Ishikawa (cell line): Measurements from ENCODE around the gene POU4F2.

Source experiments
- CEBPB ChIP-seq: IDR thresholded peaks from 2 replicates; pipeline ENCODE4 v1.6.1; 2012
- EGR1 ChIP-seq: IDR thresholded peaks from 2 replicates; pipeline ENCODE4 v1.6.1; 2012
- EP300 ChIP-seq: IDR thresholded peaks from 2 replicates; pipeline ENCODE4 v1.6.1; 2012; ENCODE audit warnings: borderline replicate concordance
- FOXM1 ChIP-seq: IDR thresholded peaks from 2 replicates; pipeline ENCODE4 v1.6.1; 2012; ENCODE audit warnings: low read depth, borderline replicate concordance
- RAD21 ChIP-seq: IDR thresholded peaks from 2 replicates; pipeline ENCODE4 v1.6.1; 2012; ENCODE audit warnings: low read depth
- TAF1 ChIP-seq: IDR thresholded peaks from 2 replicates; pipeline ENCODE4 v1.6.1; 2012; ENCODE audit warnings: low read depth, mild to moderate bottlenecking
- YY1 ChIP-seq: IDR thresholded peaks from 2 replicates; pipeline ENCODE4 v1.6.1; 2012; ENCODE audit warnings: low read depth
- ZBTB7A ChIP-seq: IDR thresholded peaks from 2 replicates; pipeline ENCODE4 v1.6.1; 2012; ENCODE audit warnings: low read depth
- TF ChIP-seq, protein P1 (sequence below): IDR thresholded peaks from 2 replicates; pipeline ENCODE4 v1.6.1; 2012; ENCODE audit warnings: low read depth, mild to moderate bottlenecking

DNA sequence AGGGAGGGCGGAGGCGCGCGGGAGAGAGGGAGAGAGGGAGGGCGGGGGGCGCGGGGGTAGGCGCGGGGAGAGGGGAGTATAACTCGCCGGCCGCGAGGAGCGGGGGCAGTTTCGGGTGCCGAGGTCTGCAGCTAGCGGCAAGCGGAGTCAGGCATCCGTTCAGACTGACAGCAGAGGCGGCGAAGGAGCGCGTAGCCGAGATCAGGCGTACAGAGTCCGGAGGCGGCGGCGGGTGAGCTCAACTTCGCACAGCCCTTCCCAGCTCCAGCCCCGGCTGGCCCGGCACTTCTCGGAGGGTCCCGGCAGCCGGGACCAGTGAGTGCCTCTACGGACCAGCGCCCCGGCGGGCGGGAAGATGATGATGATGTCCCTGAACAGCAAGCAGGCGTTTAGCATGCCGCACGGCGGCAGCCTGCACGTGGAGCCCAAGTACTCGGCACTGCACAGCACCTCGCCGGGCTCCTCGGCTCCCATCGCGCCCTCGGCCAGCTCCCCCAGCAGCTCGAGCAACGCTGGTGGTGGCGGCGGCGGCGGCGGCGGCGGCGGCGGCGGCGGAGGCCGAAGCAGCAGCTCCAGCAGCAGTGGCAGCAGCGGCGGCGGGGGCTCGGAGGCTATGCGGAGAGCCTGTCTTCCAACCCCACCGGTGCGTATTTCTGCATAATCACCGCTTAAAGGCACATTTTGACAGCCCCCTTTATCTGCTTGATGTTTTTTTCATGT is at the start of gene POU4F2:
- TF ChIP-seq RAD21 (no peak), EP300 (no peak), ZBTB7A (no peak), YY1 (no peak), EGR1 (no peak), TAF1 (no peak), CEBPB (no peak), FOXM1 (no peak)
- TF ChIP-seq, protein P1, sequence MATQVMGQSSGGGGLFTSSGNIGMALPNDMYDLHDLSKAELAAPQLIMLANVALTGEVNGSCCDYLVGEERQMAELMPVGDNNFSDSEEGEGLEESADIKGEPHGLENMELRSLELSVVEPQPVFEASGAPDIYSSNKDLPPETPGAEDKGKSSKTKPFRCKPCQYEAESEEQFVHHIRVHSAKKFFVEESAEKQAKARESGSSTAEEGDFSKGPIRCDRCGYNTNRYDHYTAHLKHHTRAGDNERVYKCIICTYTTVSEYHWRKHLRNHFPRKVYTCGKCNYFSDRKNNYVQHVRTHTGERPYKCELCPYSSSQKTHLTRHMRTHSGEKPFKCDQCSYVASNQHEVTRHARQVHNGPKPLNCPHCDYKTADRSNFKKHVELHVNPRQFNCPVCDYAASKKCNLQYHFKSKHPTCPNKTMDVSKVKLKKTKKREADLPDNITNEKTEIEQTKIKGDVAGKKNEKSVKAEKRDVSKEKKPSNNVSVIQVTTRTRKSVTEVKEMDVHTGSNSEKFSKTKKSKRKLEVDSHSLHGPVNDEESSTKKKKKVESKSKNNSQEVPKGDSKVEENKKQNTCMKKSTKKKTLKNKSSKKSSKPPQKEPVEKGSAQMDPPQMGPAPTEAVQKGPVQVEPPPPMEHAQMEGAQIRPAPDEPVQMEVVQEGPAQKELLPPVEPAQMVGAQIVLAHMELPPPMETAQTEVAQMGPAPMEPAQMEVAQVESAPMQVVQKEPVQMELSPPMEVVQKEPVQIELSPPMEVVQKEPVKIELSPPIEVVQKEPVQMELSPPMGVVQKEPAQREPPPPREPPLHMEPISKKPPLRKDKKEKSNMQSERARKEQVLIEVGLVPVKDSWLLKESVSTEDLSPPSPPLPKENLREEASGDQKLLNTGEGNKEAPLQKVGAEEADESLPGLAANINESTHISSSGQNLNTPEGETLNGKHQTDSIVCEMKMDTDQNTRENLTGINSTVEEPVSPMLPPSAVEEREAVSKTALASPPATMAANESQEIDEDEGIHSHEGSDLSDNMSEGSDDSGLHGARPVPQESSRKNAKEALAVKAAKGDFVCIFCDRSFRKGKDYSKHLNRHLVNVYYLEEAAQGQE, result no peak
